OCI-LY1 (cell line): ENCODE results near the gene PRMT3.
A peak's percentile ranks its signal among the peaks of the same experiment; 100 is the strongest.

Experiments used
- H2AFZ ChIP-seq: fragments of 200-600 bp; sonication (generic), shearing (Covaris generic); 2 replicates; pipeline ENCODE4 v1.6.0; 2014; ENCODE audit warnings: antibody characterized with exemption, mild to moderate bottlenecking, low read length
- H3F3A ChIP-seq: fragments of 200-600 bp; sonication (generic), shearing (Covaris generic); 2 replicates; pipeline ENCODE4 v1.6.0; 2014; ENCODE audit warnings: mild to moderate bottlenecking, antibody characterized with exemption, low read length, moderate library complexity; ENCODE audit not compliant: insufficient read depth
- H3K27ac ChIP-seq: fragments of 200-600 bp; sonication (generic); 2 replicates; pipeline ENCODE4 v1.5.1; 2014; ENCODE audit warnings: low read length, mixed run types, mild to moderate bottlenecking, low read depth; ENCODE audit not compliant: poor library complexity, severe bottlenecking
- H3K27me3 ChIP-seq: fragments of 200-600 bp; sonication (generic); 2 replicates; pipeline ENCODE4 v1.6.0; 2014; ENCODE audit warnings: antibody characterized with exemption, mild to moderate bottlenecking, low read length, moderate library complexity; ENCODE audit not compliant: insufficient read depth
- H3K36me3 ChIP-seq: fragments of 200-600 bp; sonication (generic); 2 replicates; pipeline ENCODE4 v1.6.1; 2014; ENCODE audit warnings: mild to moderate bottlenecking, antibody characterized with exemption, low read length, moderate library complexity, mixed read lengths; ENCODE audit not compliant: insufficient read depth
- H3K4me1 ChIP-seq: fragments of 200-600 bp; sonication (generic); 2 replicates; pipeline ENCODE4 v1.5.1; 2014; ENCODE audit warnings: mild to moderate bottlenecking, low read length, moderate library complexity; ENCODE audit not compliant: insufficient read depth, severe bottlenecking
- H3K4me2 ChIP-seq: fragments of 200-600 bp; sonication (generic), shearing (Covaris generic); 2 replicates; pipeline ENCODE4 v1.6.1; 2014; ENCODE audit warnings: low read length
- H3K4me3 ChIP-seq: fragments of 200-600 bp; sonication (generic); 2 replicates; pipeline ENCODE4 v1.5.1; 2014; ENCODE audit warnings: low read length, low read depth, mild to moderate bottlenecking, mixed read lengths; ENCODE audit not compliant: poor library complexity, severe bottlenecking
- H3K79me2 ChIP-seq: fragments of 200-600 bp; shearing (Covaris generic); 2 replicates; pipeline ENCODE4 v1.6.1; 2016; ENCODE audit warnings: mixed run types, low read length, mixed read lengths; ENCODE audit not compliant: insufficient read depth
- H3K9ac ChIP-seq: fragments of 200-600 bp; sonication (generic), shearing (Covaris generic); 2 replicates; pipeline ENCODE4 v1.6.1; 2014; ENCODE audit warnings: mild to moderate bottlenecking, low read length, mixed read lengths
- H3K9me2 ChIP-seq: fragments of 200-600 bp; sonication (generic), shearing (Covaris generic); 2 replicates; pipeline ENCODE4 v1.6.1; 2014; ENCODE audit warnings: low read depth, mild to moderate bottlenecking, low read length, mixed read lengths
- H3K9me3 ChIP-seq: fragments of 200-600 bp; shearing (Covaris generic); 2 replicates; pipeline ENCODE4 v1.6.1; 2014; ENCODE audit warnings: low read length, mixed read lengths
- H4K20me1 ChIP-seq: fragments of 200-600 bp; sonication (generic), shearing (Covaris generic); 2 replicates; pipeline ENCODE4 v1.6.0; 2016; ENCODE audit warnings: mild to moderate bottlenecking, low read length; ENCODE audit not compliant: insufficient read depth
- EZH2 ChIP-seq: fragments of 200-600 bp; sonication (generic), shearing (Covaris generic); IDR thresholded peaks from 2 replicates; pipeline ENCODE4 v1.8.0; 2017; ENCODE audit warnings: borderline replicate concordance, mixed run types, mild to moderate bottlenecking, antibody characterized with exemption, low read length, moderate library complexity, mixed read lengths
- TF ChIP-seq, protein P1 (sequence below): fragments of 200-600 bp; sonication (generic), shearing (Covaris generic); IDR thresholded peaks from 2 replicates; pipeline ENCODE4 v1.5.1; 2017; ENCODE audit warnings: mild to moderate bottlenecking, antibody characterized with exemption, low read length, moderate library complexity, mixed read lengths

The PRMT3 gene

DNA sequence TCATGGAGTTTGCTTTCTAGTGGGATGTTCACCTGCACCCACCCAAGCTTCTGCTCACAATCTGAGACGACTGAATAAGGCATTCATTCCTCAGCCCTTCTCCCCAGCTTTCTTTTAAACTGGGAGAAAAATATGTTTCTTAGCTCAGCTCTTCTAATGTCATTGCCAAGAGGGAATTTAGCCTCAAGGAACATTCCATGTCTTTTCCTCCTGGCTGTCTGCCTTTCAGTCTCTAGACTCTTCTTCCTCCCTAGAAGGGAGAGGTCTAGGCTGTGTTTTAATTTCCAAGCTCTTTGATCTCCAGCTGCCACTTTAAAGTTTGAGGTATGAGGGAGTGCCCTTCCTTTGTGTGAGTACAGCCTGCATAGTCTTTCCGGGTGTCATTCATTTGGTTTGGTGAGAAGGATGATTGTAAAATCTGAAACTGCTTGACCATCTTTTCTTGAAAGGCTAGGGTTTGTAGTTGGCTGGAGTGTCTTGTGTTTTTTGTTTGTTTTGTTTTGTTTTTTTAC lies 35.7 kb upstream of the PRMT3 start:
- no peak overlapping the region for H3K27ac ChIP-seq

GRCh38 chr11:20353829-20354434 lies 33.6 kb upstream of the PRMT3 start:
- no peak overlapping the region for H2AFZ ChIP-seq
- no peak overlapping the region for H3K4me2 ChIP-seq
- H3K9me2 ChIP-seq = no peaks in the 10 kb centered on the region

More for the DNA sequence above, 35.7 kb upstream of the PRMT3 start:
- Histone ChIP-seq H3F3A (no peaks in the 10 kb centered on the region), H3K4me1 (no peaks in the 10 kb centered on the region), H3K4me2 (no peak overlapping the region), H2AFZ (no peak overlapping the region), H3K9me2 (no peaks in the 10 kb centered on the region), H3K36me3 (no peaks in the 10 kb centered on the region), H4K20me1 (no peaks in the 10 kb centered on the region), H3K79me2 (no peaks in the 10 kb centered on the region), H3K9ac (no peak overlapping the region), H3K27me3 (no peaks in the 10 kb centered on the region), H3K4me3 (no peak overlapping the region), H3K9me3 (no peaks in the 10 kb centered on the region)
- TF ChIP-seq EZH2 = no peak
- TF ChIP-seq, protein P1, sequence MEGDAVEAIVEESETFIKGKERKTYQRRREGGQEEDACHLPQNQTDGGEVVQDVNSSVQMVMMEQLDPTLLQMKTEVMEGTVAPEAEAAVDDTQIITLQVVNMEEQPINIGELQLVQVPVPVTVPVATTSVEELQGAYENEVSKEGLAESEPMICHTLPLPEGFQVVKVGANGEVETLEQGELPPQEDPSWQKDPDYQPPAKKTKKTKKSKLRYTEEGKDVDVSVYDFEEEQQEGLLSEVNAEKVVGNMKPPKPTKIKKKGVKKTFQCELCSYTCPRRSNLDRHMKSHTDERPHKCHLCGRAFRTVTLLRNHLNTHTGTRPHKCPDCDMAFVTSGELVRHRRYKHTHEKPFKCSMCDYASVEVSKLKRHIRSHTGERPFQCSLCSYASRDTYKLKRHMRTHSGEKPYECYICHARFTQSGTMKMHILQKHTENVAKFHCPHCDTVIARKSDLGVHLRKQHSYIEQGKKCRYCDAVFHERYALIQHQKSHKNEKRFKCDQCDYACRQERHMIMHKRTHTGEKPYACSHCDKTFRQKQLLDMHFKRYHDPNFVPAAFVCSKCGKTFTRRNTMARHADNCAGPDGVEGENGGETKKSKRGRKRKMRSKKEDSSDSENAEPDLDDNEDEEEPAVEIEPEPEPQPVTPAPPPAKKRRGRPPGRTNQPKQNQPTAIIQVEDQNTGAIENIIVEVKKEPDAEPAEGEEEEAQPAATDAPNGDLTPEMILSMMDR = no peak

GRCh38 chr11:20355221-20356219 lies 32.0 kb upstream of the PRMT3 start:
- Histone ChIP-seq H3K4me1 (no peaks in the 10 kb centered on the region), H3K79me2 (no peaks in the 10 kb centered on the region), H4K20me1 (no peaks in the 10 kb centered on the region), H3K27ac (no peak overlapping the region), H3F3A (no peaks in the 10 kb centered on the region), H3K9me3 (no peaks in the 10 kb centered on the region), H3K9me2 (no peaks in the 10 kb centered on the region), H2AFZ (no peak overlapping the region), H3K4me2 (no peak overlapping the region), H3K36me3 (no peaks in the 10 kb centered on the region), H3K9ac (no peak overlapping the region), H3K27me3 (no peaks in the 10 kb centered on the region), H3K4me3 (no peak overlapping the region)
- TF ChIP-seq, protein P1 = peak; percentile 65
- TF ChIP-seq EZH2 = no peak

More at GRCh38 chr11:20353829-20354434, 33.6 kb upstream of the PRMT3 start:
- no peaks in the 10 kb centered on the region for H3K79me2 ChIP-seq
- no peak overlapping the region for H3K4me3 ChIP-seq
- H3K9me3 ChIP-seq = no peaks in the 10 kb centered on the region
- no peak overlapping the region for H3K9ac ChIP-seq
- no peaks in the 10 kb centered on the region for H3K27me3 ChIP-seq
- H3K36me3 ChIP-seq = no peaks in the 10 kb centered on the region
- TF ChIP-seq, protein P1 = peak; percentile 82
- no peak for TF ChIP-seq EZH2
- no peaks in the 10 kb centered on the region for H4K20me1 ChIP-seq
- no peaks in the 10 kb centered on the region for H3K4me1 ChIP-seq
- no peak overlapping the region for H3K27ac ChIP-seq
- H3F3A ChIP-seq = no peaks in the 10 kb centered on the region
